Osteocyte (in vitro differentiated cells): ENCODE data around the gene PADI3. TPM values are rescaled to one million over a fixed set of nuclear protein-coding genes. Genes with fewer than 3 reads are reported as not detected.

ENCODE experiments used
- DNase-seq: peaks from one replicate; pipeline ENCODE4 v3.0.0; 2021; ENCODE audit warnings: mixed read lengths; ENCODE audit not compliant: unreplicated experiment; ENCODE audit errors: extremely low spot score
- H3K27ac Mint-ChIP-seq: one replicate; pipeline ENCODE4 v1.8.0; 2021; ENCODE audit warnings: mild to moderate bottlenecking, mixed read lengths; ENCODE audit not compliant: unreplicated experiment
- H3K27me3 Mint-ChIP-seq: one replicate; pipeline ENCODE4 v1.8.0; 2021; ENCODE audit warnings: mixed read lengths; ENCODE audit not compliant: unreplicated experiment
- H3K36me3 Mint-ChIP-seq: one replicate; pipeline ENCODE4 v1.8.0; 2021; ENCODE audit warnings: mixed read lengths; ENCODE audit not compliant: unreplicated experiment
- H3K4me1 Mint-ChIP-seq: one replicate; pipeline ENCODE4 v1.8.0; 2021; ENCODE audit warnings: mixed read lengths; ENCODE audit not compliant: unreplicated experiment
- H3K4me3 Mint-ChIP-seq: one replicate; pipeline ENCODE4 v1.8.0; 2021; ENCODE audit warnings: mild to moderate bottlenecking, moderate library complexity, mixed read lengths; ENCODE audit not compliant: unreplicated experiment
- H3K9me3 Mint-ChIP-seq: one replicate; pipeline ENCODE4 v1.8.0; 2021; ENCODE audit warnings: mixed read lengths; ENCODE audit not compliant: unreplicated experiment
- CTCF ChIP-seq: fragments of 200-600 bp; sonication (generic); IDR thresholded peaks from 2 replicates; pipeline ENCODE4 v1.5.0; 2021; ENCODE audit warnings: antibody characterized with exemption, mild to moderate bottlenecking, moderate library complexity
- total RNA-seq: library from RNA; stranded (reverse); gene quantifications from 2 replicates; pipeline ENCODE4 v1.2.1, GENCODE V29; 2021

PADI3 gene
- total RNA-seq, 1 donor from 2014 or later: 0.73 TPM

GRCh38 chr1:17243274-17243673 lies 5.6 kb upstream of the PADI3 start:
- Mint-ChIP-seq H3K4me1 (peaks cover 51% of the 10 kb centered on the region), H3K27ac (no peak overlapping the region), H3K4me3 (no peak overlapping the region), H3K27me3 (no peaks in the 10 kb centered on the region), H3K36me3 (no peaks in the 10 kb centered on the region), H3K9me3 (no peaks in the 10 kb centered on the region)
- DNase-seq: no peak
- no peak for TF ChIP-seq CTCF

- TF ChIP-seq CTCF: no peak
- peaks cover 40% of the 10 kb centered on the region for H3K4me1 Mint-ChIP-seq
- no peak for DNase-seq
- no peak overlapping the region for H3K4me3 Mint-ChIP-seq
- H3K36me3 Mint-ChIP-seq: no peaks in the 10 kb centered on the region
- no peaks in the 10 kb centered on the region for H3K9me3 Mint-ChIP-seq
- H3K27me3 Mint-ChIP-seq: no peaks in the 10 kb centered on the region
- peak overlapping the region; percentile 67 for H3K27ac Mint-ChIP-seq
Measured at GRCh38 chr1:17244821-17245740, 3.8 kb upstream of the PADI3 start.

GRCh38 chr1:17245816-17246325 lies 3.0 kb upstream of the PADI3 start:
- Mint-ChIP-seq H3K9me3 (no peaks in the 10 kb centered on the region), H3K27me3 (no peaks in the 10 kb centered on the region), H3K4me3 (no peak overlapping the region), H3K4me1 (peaks cover 41% of the 10 kb centered on the region), H3K36me3 (no peaks in the 10 kb centered on the region), H3K27ac (peak overlapping the region; percentile 67)
- TF ChIP-seq CTCF: no peak
- DNase-seq: no peak

GRCh38 chr1:17246971-17247370 lies 1.9 kb upstream of the PADI3 start:
- Mint-ChIP-seq H3K27ac (no peak overlapping the region), H3K4me3 (no peak overlapping the region), H3K4me1 (peaks cover 47% of the 10 kb centered on the region), H3K27me3 (no peaks in the 10 kb centered on the region), H3K9me3 (no peaks in the 10 kb centered on the region), H3K36me3 (no peaks in the 10 kb centered on the region)
- no peak for DNase-seq
- no peak for TF ChIP-seq CTCF

GRCh38 chr1:17250601-17251000 lies 1.7 kb downstream of the PADI3 start:
- H3K36me3 Mint-ChIP-seq: no peaks in the 10 kb centered on the region
- no peak for TF ChIP-seq CTCF
- no peak overlapping the region for H3K4me3 Mint-ChIP-seq
- H3K9me3 Mint-ChIP-seq: no peaks in the 10 kb centered on the region
- no peak for DNase-seq
- H3K27me3 Mint-ChIP-seq: no peaks in the 10 kb centered on the region
- no peak overlapping the region for H3K27ac Mint-ChIP-seq
- peaks cover 28% of the 10 kb centered on the region for H3K4me1 Mint-ChIP-seq
